Type B pancreatic cell (in vitro differentiated cells): ENCODE results near the gene RAD51B. TPM values are rescaled to one million over a fixed set of nuclear protein-coding genes. Genes with fewer than 3 reads are reported as not detected.
A peak's percentile ranks its signal among the peaks of the same experiment; 100 is the strongest.
"Not testable (repeated sequence)": the region's sequence is repeated elsewhere in the genome, so short reads cannot be mapped to it uniquely, and the experiment has no call there.

Source experiments
- DNase-seq: peaks from one replicate; pipeline ENCODE4 v3.0.0; 2021; ENCODE audit warnings: mixed read lengths; ENCODE audit not compliant: unreplicated experiment; ENCODE audit errors: extremely low spot score
- H3K27ac Mint-ChIP-seq: 2 replicates; pipeline ENCODE4 v1.8.0; 2021; ENCODE audit warnings: mild to moderate bottlenecking, mixed read lengths
- H3K27me3 Mint-ChIP-seq: 2 replicates; pipeline ENCODE4 v1.8.0; 2021; ENCODE audit warnings: mixed read lengths
- H3K36me3 Mint-ChIP-seq: 2 replicates; pipeline ENCODE4 v1.8.0; 2021; ENCODE audit warnings: mixed read lengths
- H3K4me1 Mint-ChIP-seq: one replicate; pipeline ENCODE4 v1.8.0; 2021; ENCODE audit warnings: mixed read lengths; ENCODE audit not compliant: unreplicated experiment
- H3K4me3 Mint-ChIP-seq: 2 replicates; pipeline ENCODE4 v1.8.0; 2021; ENCODE audit warnings: mild to moderate bottlenecking, mixed read lengths
- H3K9me3 Mint-ChIP-seq: 2 replicates; pipeline ENCODE4 v1.8.0; 2021; ENCODE audit warnings: mixed read lengths
- CTCF ChIP-seq: fragments of 200-600 bp; sonication (generic); conservative IDR thresholded peaks from 2 replicates; pipeline ENCODE4 v1.5.0; 2021; ENCODE audit warnings: antibody characterized with exemption, mild to moderate bottlenecking
- total RNA-seq: library from RNA; stranded (reverse); gene quantifications from 2 replicates; pipeline ENCODE4 v1.2.1, GENCODE V29; 2021; ENCODE audit warnings: low replicate concordance

RAD51B gene
- total RNA-seq, 1 donor from 2014 or later, result 27.3 TPM

GRCh38 chr14:68111853-68112270, 292.3 kb downstream of the RAD51B start:
- no peak for TF ChIP-seq CTCF
- Mint-ChIP-seq H3K4me1 (peaks cover 44% of the 10 kb centered on the region), H3K27me3 (no peaks in the 10 kb centered on the region), H3K27ac (peak overlapping the region; percentile 37), H3K9me3 (no peaks in the 10 kb centered on the region), H3K4me3 (peak overlapping the region; percentile 9), H3K36me3 (no peaks in the 10 kb centered on the region)
- DNase-seq, result no peak

- Mint-ChIP-seq H3K27ac (no peak overlapping the region), H3K4me3 (no peak overlapping the region), H3K36me3 (no peaks in the 10 kb centered on the region), H3K9me3 (no peaks in the 10 kb centered on the region), H3K27me3 (no peaks in the 10 kb centered on the region), H3K4me1 (peaks cover 44% of the 10 kb centered on the region)
- TF ChIP-seq CTCF, result no peak
- DNase-seq, result no peak
Observed at GRCh38 chr14:68112442-68112841, 292.9 kb downstream of the RAD51B start.

- Mint-ChIP-seq H3K4me1 (peaks cover 48% of the 10 kb centered on the region), H3K4me3 (peak overlapping the region; percentile 17), H3K27ac (peak overlapping the region; percentile 51), H3K27me3 (no peaks in the 10 kb centered on the region), H3K9me3 (no peaks in the 10 kb centered on the region), H3K36me3 (peaks cover 4% of the 10 kb centered on the region)
- no peak for TF ChIP-seq CTCF
- DNase-seq, result no peak
Observed at GRCh38 chr14:68113343-68113930, 293.9 kb downstream of the RAD51B start.

GRCh38 chr14:68115952-68116351, 296.4 kb downstream of the RAD51B start:
- H3K27ac Mint-ChIP-seq, H3K9me3 Mint-ChIP-seq, H3K27me3 Mint-ChIP-seq, DNase-seq, H3K36me3 Mint-ChIP-seq, H3K4me3 Mint-ChIP-seq: not testable (repeated sequence)
- peaks cover 29% of the 10 kb centered on the region for H3K4me1 Mint-ChIP-seq

GRCh38 chr14:68122651-68123050, 303.1 kb downstream of the RAD51B start:
- peaks cover 5% of the 10 kb centered on the region for H3K9me3 Mint-ChIP-seq
- no peak overlapping the region for H3K4me3 Mint-ChIP-seq
- H3K27me3 Mint-ChIP-seq, result no peaks in the 10 kb centered on the region
- TF ChIP-seq CTCF, result no peak
- peaks cover 8% of the 10 kb centered on the region for H3K36me3 Mint-ChIP-seq
- no peak for DNase-seq
- no peak overlapping the region for H3K27ac Mint-ChIP-seq
- H3K4me1 Mint-ChIP-seq, result peaks cover 28% of the 10 kb centered on the region

- peaks cover 5% of the 10 kb centered on the region for H3K9me3 Mint-ChIP-seq
- H3K36me3 Mint-ChIP-seq, result no peaks in the 10 kb centered on the region
- no peak overlapping the region for H3K27ac Mint-ChIP-seq
- DNase-seq, result no peak
- H3K4me1 Mint-ChIP-seq, result peaks cover 22% of the 10 kb centered on the region
- no peaks in the 10 kb centered on the region for H3K27me3 Mint-ChIP-seq
- TF ChIP-seq CTCF, result no peak
- no peak overlapping the region for H3K4me3 Mint-ChIP-seq
Observed at GRCh38 chr14:68124050-68124449, 304.5 kb downstream of the RAD51B start.
